AG04449 (cell line): ENCODE results near the gene IDI2.

Experiments used
- CTCF ChIA-PET: fragments of 350-600 bp; formaldehyde crosslinking; extraction: SDS; loops from one replicate; lab custom pipeline; 2021; ENCODE audit warnings: antibody characterized with exemption; lab: Yijun Ruan, JAX
- POLR2A ChIA-PET: fragments of 400-600, 350-600 bp; formaldehyde crosslinking; extraction: SDS; loops from one replicate; lab custom pipeline; 2020; ENCODE audit warnings: antibody characterized with exemption, inconsistent platforms; lab: Yijun Ruan, JAX
- DNase-seq: peaks from one replicate; pipeline ENCODE4 v3.0.0-alpha.2; 2010; ENCODE audit warnings: low read depth, low spot score
- H3K4me3 ChIP-seq: 2 replicates; pipeline ENCODE4 v1.5.1; 2011; ENCODE audit warnings: low read depth, mild to moderate bottlenecking, control low read depth, low read length
- TF ChIP-seq, protein P1 (sequence below): IDR thresholded peaks from one replicate; pipeline ENCODE4 v1.5.1; 2011; ENCODE audit warnings: mild to moderate bottlenecking, moderate library complexity, low read length, control low read depth, inconsistent platforms; ENCODE audit not compliant: insufficient read depth; ENCODE audit errors: missing control alignments

The IDI2 gene

DNA sequence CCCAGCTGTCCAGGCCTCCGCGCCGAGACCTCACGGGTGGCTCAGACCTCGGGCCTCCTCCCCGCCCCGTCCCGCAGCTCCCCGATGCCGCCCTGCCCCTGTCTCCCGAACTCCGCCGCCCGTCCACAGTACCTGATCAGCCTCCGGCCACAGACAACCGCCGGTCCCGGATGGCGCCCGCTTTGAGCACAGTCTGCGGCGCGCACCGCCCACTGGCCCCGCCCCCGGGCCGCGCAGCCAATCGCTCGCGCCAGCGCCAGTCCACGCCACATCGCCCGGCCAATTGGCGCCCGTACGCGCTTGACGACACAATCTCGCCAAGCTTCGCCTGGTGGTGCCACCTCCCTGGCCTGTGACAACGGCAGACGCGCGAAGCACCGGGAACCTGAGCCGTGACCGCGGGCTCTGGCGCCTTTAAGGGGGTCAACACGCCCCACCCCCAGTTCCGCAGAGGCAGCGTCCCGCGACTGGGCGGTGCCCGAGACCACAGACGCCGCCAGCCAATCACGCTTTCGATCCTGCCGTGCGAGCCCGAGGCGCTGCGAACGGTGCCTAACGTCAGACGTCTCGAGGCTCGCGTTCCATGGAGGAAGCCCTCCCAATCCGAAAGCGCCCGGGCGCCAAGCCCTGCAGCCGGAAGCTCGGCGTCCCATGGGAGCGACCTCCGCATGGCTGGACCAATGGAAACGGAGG, 23.2 kb upstream of the IDI2 start, which contains the start of gene IDI1:
TSS of gene IDI1 (minus strand) at position 388 of the 693 bp plus-strand sequence. CDS start at position 272, 116 bp downstream.
- H3K4me3 ChIP-seq = peak within 1 kb of the TSS; percentile 95
- TF ChIP-seq, protein P1, sequence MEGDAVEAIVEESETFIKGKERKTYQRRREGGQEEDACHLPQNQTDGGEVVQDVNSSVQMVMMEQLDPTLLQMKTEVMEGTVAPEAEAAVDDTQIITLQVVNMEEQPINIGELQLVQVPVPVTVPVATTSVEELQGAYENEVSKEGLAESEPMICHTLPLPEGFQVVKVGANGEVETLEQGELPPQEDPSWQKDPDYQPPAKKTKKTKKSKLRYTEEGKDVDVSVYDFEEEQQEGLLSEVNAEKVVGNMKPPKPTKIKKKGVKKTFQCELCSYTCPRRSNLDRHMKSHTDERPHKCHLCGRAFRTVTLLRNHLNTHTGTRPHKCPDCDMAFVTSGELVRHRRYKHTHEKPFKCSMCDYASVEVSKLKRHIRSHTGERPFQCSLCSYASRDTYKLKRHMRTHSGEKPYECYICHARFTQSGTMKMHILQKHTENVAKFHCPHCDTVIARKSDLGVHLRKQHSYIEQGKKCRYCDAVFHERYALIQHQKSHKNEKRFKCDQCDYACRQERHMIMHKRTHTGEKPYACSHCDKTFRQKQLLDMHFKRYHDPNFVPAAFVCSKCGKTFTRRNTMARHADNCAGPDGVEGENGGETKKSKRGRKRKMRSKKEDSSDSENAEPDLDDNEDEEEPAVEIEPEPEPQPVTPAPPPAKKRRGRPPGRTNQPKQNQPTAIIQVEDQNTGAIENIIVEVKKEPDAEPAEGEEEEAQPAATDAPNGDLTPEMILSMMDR = no peak
- POLR2A ChIA-PET = interaction anchor here (0.6 to 2.0 kb wide), 7 partner anchors 12 to 209 kb away, joined by 3 to 17 read pairs (median 3); partner anchors contain the start of gene GTPBP4
- peak; percentile 89 for DNase-seq
- CTCF ChIA-PET = interaction anchor here (1.4 kb wide), 1 partner anchor 9 kb away, joined by 6 read pairs; no protein-coding TSS in a partner anchor

DNA sequence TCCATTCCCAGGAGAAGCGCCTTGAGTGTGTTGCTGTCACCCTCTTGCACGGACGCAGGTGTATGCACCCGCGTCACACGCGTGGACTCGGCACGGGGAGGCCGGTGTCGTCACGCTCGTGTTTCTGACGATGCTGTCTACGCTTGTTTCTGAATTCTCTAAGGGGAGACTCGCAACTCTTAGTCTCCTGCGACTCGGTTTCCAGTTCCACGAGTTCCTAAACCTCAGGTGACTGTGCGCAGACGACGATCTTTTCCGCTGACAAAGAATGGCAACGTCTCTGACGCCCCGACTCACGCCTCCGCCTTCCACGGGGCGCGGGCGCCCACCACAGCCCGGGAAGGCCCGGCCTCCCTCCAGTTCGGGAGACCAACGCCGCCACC, 22.7 kb upstream of the IDI2 start:
- TF ChIP-seq, protein P1 = no peak
- CTCF ChIA-PET = no interaction called here
- DNase-seq = no peak
- H3K4me3 ChIP-seq = peak overlapping the region; percentile 95
- POLR2A ChIA-PET = interaction anchor here (0.6 to 2.0 kb wide), 4 partner anchors 12 to 208 kb away, joined by 3 to 17 read pairs (median 5); partner anchors contain the start of gene GTPBP4

DNA sequence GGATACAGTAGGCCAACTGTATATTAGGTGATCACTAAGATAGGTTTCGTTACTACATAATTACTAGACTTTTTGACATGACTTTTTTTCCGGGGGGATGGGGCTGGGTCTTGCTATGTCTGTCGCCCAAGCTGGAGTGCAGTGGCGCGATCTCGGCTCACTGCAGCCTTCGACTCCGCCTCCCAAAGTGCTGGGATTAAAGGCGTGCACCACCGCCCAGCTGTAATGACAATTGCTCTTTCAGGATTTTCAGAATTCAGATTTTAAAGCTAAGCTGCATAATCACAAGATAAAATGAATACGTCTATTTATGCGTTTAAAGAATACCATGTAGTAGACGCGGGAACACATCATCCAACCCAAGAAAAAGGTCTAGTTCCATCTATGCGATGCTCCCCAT, 22.3 kb upstream of the IDI2 start:
- peak overlapping the region; percentile 95 for H3K4me3 ChIP-seq
- ChIA-PET CTCF (no interaction called here), POLR2A (interaction anchor here (1.9 to 2.0 kb wide), 2 partner anchors 11 to 60 kb away, joined by 7 to 17 read pairs; partner anchors contain the start of gene GTPBP4)
- TF ChIP-seq, protein P1 = no peak
- no peak for DNase-seq

DNA sequence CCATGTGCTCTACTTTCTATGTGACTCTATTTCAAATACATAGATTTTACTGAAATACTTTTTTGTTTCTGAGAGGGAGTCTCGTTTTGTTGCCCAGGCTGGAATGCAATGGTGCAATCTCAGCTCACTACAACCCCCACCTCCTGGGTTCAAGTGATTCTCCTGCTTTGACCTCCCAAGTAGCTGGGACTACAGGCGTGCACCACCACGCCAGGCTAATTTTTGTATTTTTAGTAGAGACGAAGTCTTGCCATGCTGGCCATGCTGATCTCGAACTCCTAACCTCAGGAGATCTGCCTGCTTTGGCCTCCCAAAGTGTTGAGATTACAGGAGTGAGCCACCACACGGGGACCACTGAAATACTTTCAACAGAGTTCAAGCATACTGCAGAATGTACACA, 19.8 kb upstream of the IDI2 start:
- TF ChIP-seq, protein P1 = no peak
- POLR2A ChIA-PET = no interaction called here

DNA sequence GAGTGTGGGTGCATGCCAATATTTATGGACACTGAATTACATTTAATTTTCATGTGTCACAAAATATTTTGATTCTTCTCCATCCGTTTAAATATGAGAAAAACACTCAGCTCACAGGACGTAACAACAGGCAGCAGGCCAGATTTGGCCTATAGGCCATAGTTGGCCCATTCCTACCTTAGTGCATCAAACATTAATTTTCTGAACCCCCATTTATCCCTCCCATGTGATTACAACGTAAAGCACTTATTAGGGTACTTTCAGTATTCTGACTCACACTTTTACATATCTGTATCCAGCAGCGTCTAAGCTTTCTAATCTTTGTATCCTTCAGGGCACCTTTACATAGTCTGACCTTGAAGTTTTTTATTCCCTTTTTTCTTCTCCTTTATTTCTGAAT, 19.3 kb upstream of the IDI2 start:
- DNase-seq = no peak
- CTCF ChIA-PET = interaction anchor here (1.4 kb wide), 1 partner anchor 10 kb away, joined by 4 read pairs; no protein-coding TSS in a partner anchor
- no peak overlapping the region for H3K4me3 ChIP-seq
- POLR2A ChIA-PET = interaction anchor here (0.9 kb wide), 1 partner anchor 57 kb away, joined by 3 read pairs; the partner anchor contains the start of gene GTPBP4
- TF ChIP-seq, protein P1 = no peak

More for the DNA sequence above, 19.8 kb upstream of the IDI2 start:
- no peak overlapping the region for H3K4me3 ChIP-seq
- CTCF ChIA-PET = interaction anchor here (1.4 kb wide), 1 partner anchor 10 kb away, joined by 4 read pairs; no protein-coding TSS in a partner anchor
- no peak for DNase-seq

DNA sequence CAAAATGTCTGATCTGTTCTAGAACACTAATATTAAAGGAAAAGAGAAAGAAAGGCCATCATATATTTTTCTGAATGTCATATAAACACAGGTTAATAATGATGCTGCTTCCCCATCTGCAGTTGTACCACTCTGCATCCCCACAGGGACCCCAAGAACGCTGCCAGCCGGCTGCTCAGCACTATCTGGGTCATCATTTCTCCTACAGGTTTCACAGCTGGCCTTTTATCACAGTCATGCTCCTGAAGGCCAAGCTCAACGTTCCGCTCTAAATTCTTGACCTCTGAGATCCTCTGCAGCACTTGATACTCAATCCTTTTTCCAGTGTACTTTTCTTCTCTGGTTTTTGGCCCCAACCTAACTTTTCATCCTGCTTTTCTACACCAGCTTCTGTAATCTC, 18.5 kb upstream of the IDI2 start:
- ChIA-PET CTCF (no interaction called here), POLR2A (interaction anchor here (0.9 kb wide), 1 partner anchor 56 kb away, joined by 3 read pairs; the partner anchor contains the start of gene GTPBP4)
- TF ChIP-seq, protein P1 = no peak
- no peak overlapping the region for H3K4me3 ChIP-seq
- DNase-seq = no peak
